Measurements from ENCODE around the gene CHTOP.
A peak's percentile ranks its signal among the peaks of the same experiment; 100 is the strongest.
"Not testable (repeated sequence)": the region's sequence is repeated elsewhere in the genome, so short reads cannot be mapped to it uniquely, and the experiment has no call there.

CHTOP gene

GRCh38 chr1:153663211-153663610 lies 29.3 kb downstream of the CHTOP start:
- Histone ChIP-seq H3K4me2 (no peak overlapping the region), H3K79me2 (ENCODE audit: insufficient read depth, low read depth) (peaks cover 51% of the 10 kb centered on the region), H3K4me3 (IDR thresholded peaks at IDR 0.05; ENCODE audit: insufficient read depth, low read depth, low read length) (no peak overlapping the region), H3K9ac (no peak overlapping the region), H3K27ac (peak overlapping the region; percentile 1; the same call in 1 of the 2 replicates), H3K36me3 (ENCODE audit: insufficient read depth) (peaks cover 72% of the 10 kb centered on the region), H4K20me1 (ENCODE audit: insufficient read depth) (no peaks in the 10 kb centered on the region), H3K4me1 (ENCODE audit: low read depth, poor library complexity, severe bottlenecking) (peaks cover 38% of the 10 kb centered on the region), H3K27me3 (ENCODE audit: insufficient read depth, low read depth) (no peaks in the 10 kb centered on the region), H2AFZ (ENCODE audit: low read depth) (no peak overlapping the region)
- TF ChIP-seq CTCF (conservative IDR thresholded peaks at IDR 0.05; ENCODE audit: low read depth, low read length) = no peak

GRCh38 chr1:153667439-153667838 lies 33.6 kb downstream of the CHTOP start:
- H4K20me1 ChIP-seq (ENCODE audit: insufficient read depth) = no peaks in the 10 kb centered on the region

GRCh38 chr1:153668672-153669071 lies 34.8 kb downstream of the CHTOP start:
- peak overlapping the region; percentile 79; the same call in 1 of the 2 replicates for H3K4me2 ChIP-seq
- peaks cover 63% of the 10 kb centered on the region for H3K79me2 ChIP-seq (ENCODE audit: insufficient read depth, low read depth)
- 0 out of 2 replicates have a peak, but pooled peaks have one; percentile 16 for TF ChIP-seq CTCF (conservative IDR thresholded peaks at IDR 0.05; ENCODE audit: low read depth, low read length)

More at GRCh38 chr1:153667439-153667838, 33.6 kb downstream of the CHTOP start:
- Histone ChIP-seq H3K27me3 (ENCODE audit: insufficient read depth, low read depth) (no peaks in the 10 kb centered on the region), H3K36me3 (ENCODE audit: insufficient read depth) (peaks cover 72% of the 10 kb centered on the region), H3K4me1 (ENCODE audit: low read depth, poor library complexity, severe bottlenecking) (peaks cover 49% of the 10 kb centered on the region), H3K79me2 (ENCODE audit: insufficient read depth, low read depth) (peaks cover 63% of the 10 kb centered on the region), H3K4me2 (0 out of 2 replicates have a peak overlapping the region, but pooled peaks have one; percentile 79), H3K27ac (no peak overlapping the region), H3K4me3 (IDR thresholded peaks at IDR 0.05; ENCODE audit: insufficient read depth, low read depth, low read length) (no peak overlapping the region), H3K9ac (no peak overlapping the region), H2AFZ (ENCODE audit: low read depth) (no peak overlapping the region)
- no peak for TF ChIP-seq CTCF (conservative IDR thresholded peaks at IDR 0.05; ENCODE audit: low read depth, low read length)

GRCh38 chr1:153669606-153670005 lies 35.7 kb downstream of the CHTOP start:
- Histone ChIP-seq H3K4me1 (ENCODE audit: low read depth, poor library complexity, severe bottlenecking) (peaks cover 53% of the 10 kb centered on the region), H3K27me3 (ENCODE audit: insufficient read depth, low read depth) (no peaks in the 10 kb centered on the region), H3K27ac (no peak overlapping the region; the same call in 1 of the 2 replicates), H3K79me2 (ENCODE audit: insufficient read depth, low read depth) (peaks cover 55% of the 10 kb centered on the region), H3K4me3 (IDR thresholded peaks at IDR 0.05; ENCODE audit: insufficient read depth, low read depth, low read length) (peak overlapping the region; percentile 99), H3K36me3 (ENCODE audit: insufficient read depth) (peaks cover 50% of the 10 kb centered on the region), H2AFZ (ENCODE audit: low read depth) (no peak overlapping the region), H3K4me2 (peak overlapping the region; percentile 79), H4K20me1 (ENCODE audit: insufficient read depth) (no peaks in the 10 kb centered on the region), H3K9ac (peak overlapping the region; percentile 81; the same call in 1 of the 2 replicates)
- no peak for TF ChIP-seq CTCF (conservative IDR thresholded peaks at IDR 0.05; ENCODE audit: low read depth, low read length)

More at GRCh38 chr1:153668672-153669071, 34.8 kb downstream of the CHTOP start:
- Histone ChIP-seq H3K36me3 (ENCODE audit: insufficient read depth) (peaks cover 59% of the 10 kb centered on the region), H3K4me1 (ENCODE audit: low read depth, poor library complexity, severe bottlenecking) (peaks cover 53% of the 10 kb centered on the region)
- H3K4me3 ChIP-seq (IDR thresholded peaks at IDR 0.05; ENCODE audit: insufficient read depth, low read depth, low read length); H2AFZ ChIP-seq (ENCODE audit: low read depth); H4K20me1 ChIP-seq (ENCODE audit: insufficient read depth); H3K9ac ChIP-seq; H3K27me3 ChIP-seq (ENCODE audit: insufficient read depth, low read depth); H3K27ac ChIP-seq: not testable (repeated sequence)

Data from KMS-11 (cell line).